ENCODE data around the gene FAM241B. TPM values are rescaled to one million over a fixed set of nuclear protein-coding genes. Genes with fewer than 3 reads are reported as not detected.

FAM241B gene
- total RNA-seq, 2 experiments from 2014 or later = 14.1 to 17.5 TPM

- Histone ChIP-seq H3K4me1 (ENCODE audit: insufficient read depth, low read length) (peaks cover 20% of the 10 kb centered on the region), H3K27me3 (ENCODE audit: control insufficient read depth in 1 of 2, insufficient read depth in 2 of 2, low read length in 2 of 2) (peaks cover 0 to 3% of the 10 kb centered on the region in 2 experiments), H3K9me3 (ENCODE audit: control insufficient read depth in 1 of 2, insufficient read depth in 1 of 2, low read length in 2 of 2) (peaks cover 0 to 10% of the 10 kb centered on the region in 2 experiments), H3K4me3 (ENCODE audit: low read length) (no peak overlapping the region), H3K36me3 (ENCODE audit: insufficient read depth, low read length) (no peaks in the 10 kb centered on the region), H3K27ac (ENCODE audit: low read depth in 1 of 2, low read length in 2 of 2) (no peak overlapping the region)
- no peak for TF ChIP-seq CTCF (IDR thresholded peaks at IDR 0.05)
- H3K4me3 Mint-ChIP-seq = no peak overlapping the region
- ATAC-seq (ENCODE audit: poor library complexity) (no peak), DNase-seq (no peak)
- ChIA-PET POLR2A (no interaction called here), CTCF (no interaction called here)
- no peaks in the 10 kb centered on the region for H3K9me3 Mint-ChIP-seq
- H3K36me3 Mint-ChIP-seq (ENCODE audit: low read depth) = no peaks in the 10 kb centered on the region
- peaks cover 5% of the 10 kb centered on the region for H3K27me3 Mint-ChIP-seq
- intact Hi-C loops (cut with DNase I, micrococcal nuclease) = loop anchor here (5.0 to 10.0 kb wide), 2 partner anchors 66 to 264 kb away; no protein-coding TSS in a partner anchor
- peaks cover 14% of the 10 kb centered on the region for H3K4me1 Mint-ChIP-seq (ENCODE audit: low read depth)
- no peak overlapping the region for H3K27ac Mint-ChIP-seq
These were observed 18.4 kb downstream of the FAM241B start for GRCh38 chr10:69648461-69648860.

- no peaks in the 10 kb centered on the region for H3K27me3 ChIP-seq (ENCODE audit: control insufficient read depth in 1 of 2, insufficient read depth in 2 of 2, low read length in 2 of 2)
- no peak for TF ChIP-seq CTCF (IDR thresholded peaks at IDR 0.05)
- ChIA-PET POLR2A (no interaction called here), CTCF (no interaction called here)
- Mint-ChIP-seq H3K4me1 (ENCODE audit: low read depth) (peaks cover 14% of the 10 kb centered on the region), H3K36me3 (ENCODE audit: low read depth) (no peaks in the 10 kb centered on the region), H3K27me3 (peaks cover 5% of the 10 kb centered on the region), H3K27ac (no peak overlapping the region), H3K4me3 (no peak overlapping the region), H3K9me3 (no peaks in the 10 kb centered on the region)
- no peak overlapping the region for H3K4me3 ChIP-seq (ENCODE audit: low read length)
- H3K9me3 ChIP-seq (ENCODE audit: control insufficient read depth in 1 of 2, insufficient read depth in 1 of 2, low read length in 2 of 2) = peaks cover 0 to 12% of the 10 kb centered on the region in 2 experiments
- DNase-seq = no peak
- H3K4me1 ChIP-seq (ENCODE audit: insufficient read depth, low read length) = peaks cover 20% of the 10 kb centered on the region
- intact Hi-C loops (cut with DNase I, micrococcal nuclease) = loop anchor here (5.0 to 10.0 kb wide), 2 partner anchors 65 to 262 kb away; no protein-coding TSS in a partner anchor
- ATAC-seq (ENCODE audit: poor library complexity) = no peak
- H3K36me3 ChIP-seq (ENCODE audit: insufficient read depth, low read length) = no peaks in the 10 kb centered on the region
- no peak overlapping the region for H3K27ac ChIP-seq (ENCODE audit: low read depth in 1 of 2, low read length in 2 of 2)
These were observed 19.9 kb downstream of the FAM241B start for GRCh38 chr10:69649786-69650550.

- POLR2A ChIA-PET = no interaction called here
These were observed 20.7 kb downstream of the FAM241B start for GRCh38 chr10:69650589-69651261.

More at GRCh38 chr10:69650589-69651261, 20.7 kb downstream of the FAM241B start:
- Mint-ChIP-seq H3K27me3 (no peaks in the 10 kb centered on the region), H3K36me3 (ENCODE audit: low read depth) (no peaks in the 10 kb centered on the region), H3K4me3 (no peak overlapping the region), H3K4me1 (ENCODE audit: low read depth) (peaks cover 14% of the 10 kb centered on the region), H3K27ac (no peak overlapping the region), H3K9me3 (no peaks in the 10 kb centered on the region)
- Histone ChIP-seq H3K27ac (ENCODE audit: low read depth in 1 of 2, low read length in 2 of 2) (no peak overlapping the region), H3K36me3 (ENCODE audit: insufficient read depth, low read length) (no peaks in the 10 kb centered on the region), H3K4me3 (ENCODE audit: low read length) (no peak overlapping the region), H3K4me1 (ENCODE audit: insufficient read depth, low read length) (peaks cover 20% of the 10 kb centered on the region), H3K9me3 (ENCODE audit: control insufficient read depth in 1 of 2, insufficient read depth in 1 of 2, low read length in 2 of 2) (peaks cover 0 to 12% of the 10 kb centered on the region in 2 experiments), H3K27me3 (ENCODE audit: control insufficient read depth in 1 of 2, insufficient read depth in 2 of 2, low read length in 2 of 2) (no peaks in the 10 kb centered on the region)
- no peak for TF ChIP-seq CTCF (IDR thresholded peaks at IDR 0.05)
- intact Hi-C loops (cut with DNase I, micrococcal nuclease) = no loop called here
- DNase-seq (peak in 3 of 14 experiments; percentile 16 to 35 (median 24)), ATAC-seq (ENCODE audit: poor library complexity) (peak; percentile 26)
- CTCF ChIA-PET = no interaction called here
